Stomach (tissue), 9 donors: ENCODE results near the gene FRMD5. TPM values are rescaled to one million over a fixed set of nuclear protein-coding genes. Genes with fewer than 3 reads are reported as not detected.

ENCODE experiments used
- DNase-seq, 2 donors: peaks; one replicate each; pipeline versions ENCODE4 v3.0.0 to v3.0.0-alpha.2; 2013 to 2019
- H3K27ac ChIP-seq, 5 donors: fragments of 200-600 bp in 4 of 5; sonication (generic) in 4 of 5; one replicate each; pipeline ENCODE4 v1.5.1; 2013 to 2019; ENCODE audit warnings: mild to moderate bottlenecking in 1 of 5, moderate library complexity in 1 of 5
- H3K27me3 ChIP-seq, 3 donors: fragments of 200-600 bp; sonication (generic); one replicate each; pipeline ENCODE4 v1.5.1; 2017 to 2019; ENCODE audit warnings: mixed run types in 1 of 3
- H3K36me3 ChIP-seq, 4 donors: fragments of 200-600 bp; sonication (generic); 1 replicate in 3 of 4; 2 replicates in 1 of 4; pipeline ENCODE4 v1.5.1; 2016 to 2019
- H3K4me1 ChIP-seq, 4 donors: fragments of 200-600 bp; sonication (generic); one replicate each; pipeline ENCODE4 v1.5.1; 2016 to 2019
- H3K4me3 ChIP-seq, 4 donors: fragments of 200-600 bp; sonication (generic) in 3 of 4; one replicate each; pipeline ENCODE4 v1.5.1; 2016 to 2019; ENCODE audit warnings: mild to moderate bottlenecking in 1 of 4
- H3K9me3 ChIP-seq, 4 donors: fragments of 200-600 bp; sonication (generic); one replicate each; pipeline ENCODE4 v1.5.1; 2016 to 2019
- EP300 ChIP-seq: sonication (generic); formaldehyde crosslinking; IDR thresholded peaks from one replicate; pipeline ENCODE4 v1.6.1; 2017; ENCODE audit warnings: antibody characterized with exemption
- POLR2A ChIP-seq, 4 donors: fragments of 450-650 bp; IDR thresholded peaks; one replicate each; pipeline ENCODE4 v1.6.1; 2016; ENCODE audit warnings: antibody characterized with exemption in 4 of 4, control low read depth in 2 of 4, mild to moderate bottlenecking in 1 of 4, moderate library complexity in 1 of 4
- POLR2AphosphoS5 ChIP-seq, 3 donors: sonication (generic); formaldehyde crosslinking; IDR thresholded peaks; one replicate each; pipeline ENCODE4 v1.6.1; 2016; ENCODE audit warnings: antibody characterized with exemption in 3 of 3
- WGBS, 5 donors: extraction: QIAGEN DNeasy Blood & Tissue Kit in 3 of 5; methylation state at CpG; one replicate each; pipeline versions ENCODE4 v1.1.5 to v1.1.7; 2013 to 2018; 5-methylcytosine and 5-hydroxymethylcytosine counted together
- intact Hi-C: fragments of 100-400 bp; cut with DNase I; formaldehyde crosslinking; loops from one replicate; pipeline ENCODE4 v1.15.1; 2023; ENCODE audit warnings: low total_unique reads
- polyA plus RNA-seq, 3 donors: library from polyadenylated mRNA; stranded (reverse); fragments of 200-250 nt; gene quantifications; one replicate each; pipeline ENCODE4 v1.2.3, GENCODE V29; 2013
- total RNA-seq, 5 donors: library from RNA; depleted of rRNA; stranded (reverse); fragments of >200 nt; gene quantifications; one replicate each; pipeline versions ENCODE4 v1.1.0 to v1.2.3, GENCODE V29; 2014 to 2016
- TF ChIP-seq, protein P1 (sequence below), 7 experiments: fragments of 450-650 bp in 4 of 7; fragments of 200-600 bp in 3 of 7; sonication (generic) in 3 of 7; IDR thresholded peaks; one replicate each; pipeline ENCODE4 v1.5.1; 2016 to 2019; ENCODE audit warnings: antibody characterized with exemption in 7 of 7, control low read depth in 2 of 7, mild to moderate bottlenecking in 1 of 7
- donor health status: healthy with polysubstance abuse.
- donor health status: Bipolar disorder and iron deficiency.
- donor health status: healthy.

The FRMD5 gene
- total and polyA plus RNA-seq, 8 donors: 0.40 to 13.0 (median 2.5) TPM

GRCh38 chr15:43903864-43904290, 291.2 kb downstream of the FRMD5 start:
- 25 to 34% (median 29%) methylated on average over 8 of the region's 8 CpGs for WGBS, 5 donors
- no peak for TF ChIP-seq POLR2A (IDR thresholded peaks at IDR 0.05)
- TF ChIP-seq EP300: no peak
- TF ChIP-seq, protein P1, sequence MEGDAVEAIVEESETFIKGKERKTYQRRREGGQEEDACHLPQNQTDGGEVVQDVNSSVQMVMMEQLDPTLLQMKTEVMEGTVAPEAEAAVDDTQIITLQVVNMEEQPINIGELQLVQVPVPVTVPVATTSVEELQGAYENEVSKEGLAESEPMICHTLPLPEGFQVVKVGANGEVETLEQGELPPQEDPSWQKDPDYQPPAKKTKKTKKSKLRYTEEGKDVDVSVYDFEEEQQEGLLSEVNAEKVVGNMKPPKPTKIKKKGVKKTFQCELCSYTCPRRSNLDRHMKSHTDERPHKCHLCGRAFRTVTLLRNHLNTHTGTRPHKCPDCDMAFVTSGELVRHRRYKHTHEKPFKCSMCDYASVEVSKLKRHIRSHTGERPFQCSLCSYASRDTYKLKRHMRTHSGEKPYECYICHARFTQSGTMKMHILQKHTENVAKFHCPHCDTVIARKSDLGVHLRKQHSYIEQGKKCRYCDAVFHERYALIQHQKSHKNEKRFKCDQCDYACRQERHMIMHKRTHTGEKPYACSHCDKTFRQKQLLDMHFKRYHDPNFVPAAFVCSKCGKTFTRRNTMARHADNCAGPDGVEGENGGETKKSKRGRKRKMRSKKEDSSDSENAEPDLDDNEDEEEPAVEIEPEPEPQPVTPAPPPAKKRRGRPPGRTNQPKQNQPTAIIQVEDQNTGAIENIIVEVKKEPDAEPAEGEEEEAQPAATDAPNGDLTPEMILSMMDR (IDR thresholded peaks at IDR 0.05): peak in 5 of 7 experiments; percentile 50 to 78 (median 71)
- Histone ChIP-seq H3K9me3 (no peaks in the 10 kb centered on the region), H3K4me1 (peaks cover 0 to 8% (median 2%) of the 10 kb centered on the region in 4 donors), H3K27ac (no peak overlapping the region), H3K4me3 (no peak overlapping the region), H3K36me3 (no peaks in the 10 kb centered on the region), H3K27me3 (peaks cover 0 to 5% (median 0%) of the 10 kb centered on the region in 3 donors)
- DNase-seq: peak; percentile 42 to 81
- intact Hi-C loops: loop anchor here (10.0 kb wide), 2 partner anchors 161 to 311 kb away; no protein-coding TSS in a partner anchor

DNA sequence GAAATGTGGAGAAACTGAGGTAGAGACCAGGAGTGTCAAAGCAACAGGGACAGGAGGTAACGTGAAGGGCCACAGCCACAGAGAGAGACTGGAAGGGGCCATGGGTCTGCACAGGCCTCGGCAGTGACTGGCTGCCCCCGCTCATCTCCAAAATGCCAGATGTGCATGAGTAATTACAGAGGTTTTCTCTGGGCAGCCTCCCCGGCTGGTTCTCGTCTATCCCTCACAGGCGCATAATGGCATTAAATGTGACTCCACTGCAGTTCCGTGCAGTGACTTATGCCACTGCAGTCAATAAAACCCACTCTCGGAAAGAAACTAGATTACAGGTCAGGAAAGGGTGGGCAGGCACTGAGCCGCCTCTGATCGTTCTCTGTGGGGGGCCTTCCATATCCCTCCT, 293.6 kb downstream of the FRMD5 start:
- no peak overlapping the region for H3K27ac ChIP-seq
- H3K9me3 ChIP-seq: no peaks in the 10 kb centered on the region
- no peak overlapping the region for H3K4me3 ChIP-seq
- no peaks in the 10 kb centered on the region for H3K36me3 ChIP-seq
- no peak for DNase-seq
- WGBS, 5 donors: 83 to 93% (median 90%) methylated on average over 10 of the region's 10 CpGs
- H3K4me1 ChIP-seq: peaks cover 0 to 8% (median 2%) of the 10 kb centered on the region in 4 donors
- H3K27me3 ChIP-seq: peaks cover 0 to 5% (median 0%) of the 10 kb centered on the region in 3 donors
- intact Hi-C loops: loop anchor here (10.0 kb wide), 2 partner anchors 163 to 313 kb away; no protein-coding TSS in a partner anchor
- TF ChIP-seq EP300 (no peak), POLR2AphosphoS5 (IDR thresholded peaks at IDR 0.05) (no peak), POLR2A (IDR thresholded peaks at IDR 0.05) (no peak)
- TF ChIP-seq, protein P1 (IDR thresholded peaks at IDR 0.05): no peak

- no peak for DNase-seq
- H3K4me1 ChIP-seq: peaks cover 0 to 8% (median 2%) of the 10 kb centered on the region in 4 donors
- peaks cover 0 to 5% (median 0%) of the 10 kb centered on the region in 3 donors for H3K27me3 ChIP-seq
- H3K27ac ChIP-seq: no peak overlapping the region
- 82 to 100% (median 92%) methylated on average over 1 of the region's 1 CpG for WGBS, 5 donors
- H3K9me3 ChIP-seq: no peaks in the 10 kb centered on the region
- TF ChIP-seq, protein P1 (IDR thresholded peaks at IDR 0.05): no peak
- no peak for TF ChIP-seq POLR2A (IDR thresholded peaks at IDR 0.05)
- H3K4me3 ChIP-seq: no peak overlapping the region
- intact Hi-C loops: loop anchor here (10.0 kb wide), 2 partner anchors 164 to 314 kb away; no protein-coding TSS in a partner anchor
- no peaks in the 10 kb centered on the region for H3K36me3 ChIP-seq
Observed at GRCh38 chr15:43900996-43901395, 294.1 kb downstream of the FRMD5 start.

DNA sequence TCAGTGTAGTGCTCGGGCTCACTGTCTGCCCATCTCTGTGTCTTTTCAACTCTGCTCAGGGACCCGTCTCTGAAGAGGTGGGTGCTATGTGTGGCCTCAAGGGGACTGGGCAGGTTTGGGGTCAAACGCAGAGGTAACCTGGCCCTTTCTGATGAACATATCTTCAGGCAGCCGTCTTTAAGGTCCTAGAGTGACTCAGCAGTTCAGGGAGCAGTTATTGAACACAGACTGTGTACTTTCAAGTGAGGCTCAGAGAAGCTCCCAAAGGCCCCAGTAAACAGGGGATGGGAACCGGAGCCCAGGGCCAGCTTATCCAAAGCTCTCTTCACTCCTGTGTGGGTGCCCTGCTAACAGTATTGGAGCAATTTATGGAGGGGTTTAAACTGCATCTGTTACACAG, 295.1 kb downstream of the FRMD5 start:
- WGBS, 5 donors: 76 to 81% (median 78%) methylated on average over 5 of the region's 5 CpGs
- TF ChIP-seq, protein P1 (IDR thresholded peaks at IDR 0.05): no peak
- TF ChIP-seq POLR2A (IDR thresholded peaks at IDR 0.05) (no peak), POLR2AphosphoS5 (IDR thresholded peaks at IDR 0.05) (no peak), EP300 (no peak)
- Histone ChIP-seq H3K9me3 (no peaks in the 10 kb centered on the region), H3K36me3 (no peaks in the 10 kb centered on the region), H3K27me3 (peaks cover 0 to 5% (median 0%) of the 10 kb centered on the region in 3 donors), H3K4me1 (peaks cover 0 to 8% (median 2%) of the 10 kb centered on the region in 4 donors), H3K27ac (no peak overlapping the region), H3K4me3 (no peak overlapping the region)
- no peak for DNase-seq
- intact Hi-C loops: loop anchor here (10.0 kb wide), 2 partner anchors 165 to 315 kb away; no protein-coding TSS in a partner anchor
